Stimulated activated CD4-positive, alpha-beta T cell treated with anti-CD3 and anti-CD28 coated beads, Interleukin-4, amount 100 ng/mL, for 48 hours (primary cell): Measurements from ENCODE around the gene SDC1.
"Not testable (repeated sequence)": the region's sequence is repeated elsewhere in the genome, so short reads cannot be mapped to it uniquely, and the experiment has no call there.

Experiments
- DNase-seq, 2 donors: peaks; one replicate each; pipeline ENCODE4 v3.0.0-alpha.2; 2020; ENCODE audit warnings: low read depth in 2 of 2

The SDC1 gene

GRCh38 chr2:20224716-20225293 lies at the start of gene SDC1:
Gene SDC1, minus strand, starts transcription at chr2:20225130. Its CDS starts 263 bp downstream, at chr2:20224867.
- no peak for DNase-seq

- DNase-seq: no peak
These were observed 48.1 kb upstream of the SDC1 start for GRCh38 chr2:20273042-20273441.

GRCh38 chr2:20268317-20268716 lies 43.4 kb upstream of the SDC1 start:
- not testable (repeated sequence) for DNase-seq

GRCh38 chr2:20267529-20267928 lies 42.6 kb upstream of the SDC1 start:
- DNase-seq: no peak

GRCh38 chr2:20264629-20265028 lies 39.7 kb upstream of the SDC1 start:
- DNase-seq: no peak

GRCh38 chr2:20257411-20257810 lies 32.5 kb upstream of the SDC1 start:
- DNase-seq: no peak

GRCh38 chr2:20254731-20255130 lies 29.8 kb upstream of the SDC1 start:
- DNase-seq: no peak

GRCh38 chr2:20250436-20250835 lies 25.5 kb upstream of the SDC1 start:
- no peak for DNase-seq

GRCh38 chr2:20249170-20249569 lies 24.2 kb upstream of the SDC1 start:
- no peak for DNase-seq

- DNase-seq: no peak
These were observed 22.2 kb upstream of the SDC1 start for GRCh38 chr2:20247084-20247483.

- not testable (repeated sequence) for DNase-seq
These were observed 18.7 kb upstream of the SDC1 start for GRCh38 chr2:20243637-20244036.

- DNase-seq: no peak
These were observed 17.9 kb upstream of the SDC1 start for GRCh38 chr2:20242727-20243377.

- peak in 1 of 2 donors; percentile 51 for DNase-seq
These were observed 17.2 kb upstream of the SDC1 start for GRCh38 chr2:20241973-20242726.

GRCh38 chr2:20240291-20240690 lies 15.4 kb upstream of the SDC1 start:
- not testable (repeated sequence) for DNase-seq

GRCh38 chr2:20236496-20236895 lies 11.6 kb upstream of the SDC1 start:
- no peak for DNase-seq

- DNase-seq: no peak
These were observed 10.8 kb upstream of the SDC1 start for GRCh38 chr2:20235655-20236305.

- not testable (repeated sequence) for DNase-seq
These were observed 9.7 kb upstream of the SDC1 start for GRCh38 chr2:20234597-20234996.

GRCh38 chr2:20232837-20233207 lies 7.9 kb upstream of the SDC1 start:
- DNase-seq: no peak

- no peak for DNase-seq
These were observed 6.7 kb upstream of the SDC1 start for GRCh38 chr2:20231598-20232026.

- DNase-seq: no peak
These were observed 6.2 kb upstream of the SDC1 start for GRCh38 chr2:20231159-20231558.

GRCh38 chr2:20230114-20230425 lies 5.1 kb upstream of the SDC1 start:
- DNase-seq: no peak

- DNase-seq: no peak
These were observed 4.6 kb upstream of the SDC1 start for GRCh38 chr2:20229322-20230113.
